H4 (cell line): ENCODE measurements around the gene USP28. TPM values are rescaled to one million over a fixed set of nuclear protein-coding genes. Genes with fewer than 3 reads are reported as not detected.
"Not testable (repeated sequence)": the region's sequence is repeated elsewhere in the genome, so short reads cannot be mapped to it uniquely, and the experiment has no call there.

Experiments used
- DNase-seq: peaks from one replicate; pipeline ENCODE4 v3.0.0-alpha.2; 2015; ENCODE audit warnings: low spot score
- total RNA-seq: library from RNA; depleted of rRNA; stranded (reverse); fragments of >200 nt; shearing (Covaris generic); gene quantifications from 2 replicates; pipeline ENCODE4 v1.2.3, GENCODE V29; 2014; rRNA removed

The USP28 gene
- total RNA-seq, 1 experiment from 2014 or later = 32.0 TPM

GRCh38 chr11:113773416-113774173 lies 101.8 kb downstream of the USP28 start, which contains the start of gene ZW10:
Gene ZW10 (minus strand): TSS chr11:113773692. CDS start chr11:113773666, 26 bp downstream.
- peak; percentile 95 for DNase-seq

- peak; percentile 5 for DNase-seq
Observed at GRCh38 chr11:113773092-113773415, 102.3 kb downstream of the USP28 start.

DNA sequence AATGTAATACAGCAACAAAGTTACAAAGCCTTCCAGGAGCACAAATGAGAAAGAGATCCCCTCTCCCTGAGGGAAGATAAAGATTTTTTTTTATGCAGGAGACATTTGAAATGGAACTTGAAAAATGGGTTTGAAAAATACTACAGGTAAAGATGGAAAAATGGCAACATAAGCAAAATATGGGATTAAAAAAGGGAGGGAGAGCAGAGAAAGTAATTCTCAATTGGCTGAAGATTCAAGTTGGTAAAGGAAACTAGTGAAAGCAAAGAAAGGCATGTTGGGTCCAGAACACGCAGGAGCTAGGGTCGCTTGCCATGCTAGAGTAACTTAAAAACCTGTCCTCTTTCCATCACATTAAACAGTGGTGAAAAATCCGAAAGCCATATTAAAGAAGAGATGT lies 103.4 kb downstream of the USP28 start:
- no peak for DNase-seq

GRCh38 chr11:113764527-113765219 lies 110.7 kb downstream of the USP28 start:
- DNase-seq = no peak

DNA sequence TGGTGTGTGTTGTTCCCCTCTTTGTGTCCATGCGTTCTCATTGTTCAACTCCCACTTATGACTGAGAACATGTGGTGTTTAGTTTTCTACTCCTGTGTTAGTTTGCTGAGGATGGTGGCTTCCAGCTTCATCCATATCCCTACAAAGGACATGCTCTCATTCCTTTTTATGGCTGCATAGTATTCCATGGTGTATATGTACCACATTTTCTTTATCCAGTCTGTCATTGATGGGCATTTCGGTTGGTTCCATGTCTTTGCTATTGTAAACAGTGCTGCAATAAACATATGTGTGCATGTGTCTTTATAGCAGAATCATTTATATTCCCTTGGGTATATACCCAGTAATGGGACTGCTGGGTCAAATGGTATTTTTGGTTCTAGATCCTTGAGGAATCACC lies 112.3 kb downstream of the USP28 start:
- DNase-seq = not testable (repeated sequence)

DNA sequence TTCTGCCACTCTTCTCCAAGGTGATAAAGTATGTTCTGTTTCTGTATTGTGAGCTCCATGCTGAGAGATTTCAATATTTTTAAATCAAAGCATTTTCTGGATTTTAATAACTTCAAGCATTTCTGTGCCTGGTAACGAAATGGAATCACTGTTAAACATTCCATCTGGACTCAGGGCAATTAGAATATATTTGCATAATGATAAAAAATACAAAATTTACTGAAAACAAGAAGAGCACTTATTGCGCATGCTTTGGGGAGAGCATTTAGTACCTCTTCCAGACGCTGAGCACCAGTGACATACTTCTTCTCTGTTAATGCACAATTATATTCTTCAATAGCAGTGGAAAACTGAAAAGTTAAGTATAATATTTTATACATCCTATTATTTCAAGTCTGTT lies 115.1 kb downstream of the USP28 start:
- no peak for DNase-seq

DNA sequence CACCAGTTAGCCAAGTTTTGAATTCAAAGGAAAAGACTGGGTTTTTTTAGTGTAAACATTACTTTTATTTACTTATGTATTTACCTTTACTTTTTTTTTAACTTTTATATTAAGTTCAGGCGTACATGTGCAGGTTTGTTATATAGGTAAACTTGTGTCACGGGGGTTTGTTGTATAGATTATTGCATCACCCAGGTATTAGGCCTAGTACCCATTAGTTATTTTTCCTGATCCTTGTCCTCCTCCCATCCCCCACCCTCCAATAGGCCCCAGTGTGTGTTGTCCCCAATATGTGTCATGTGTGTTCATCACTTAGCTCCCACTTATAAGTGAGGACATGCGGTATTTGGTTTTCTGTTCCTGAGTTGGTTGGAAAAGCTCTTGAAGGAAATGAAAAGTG lies 122.4 kb downstream of the USP28 start:
- no peak for DNase-seq

Other genes starting within 250 kb of the USP28 start
- 0.14 TPM in 1 of 2 replicates, not detected in the other for gene TMPRSS5, start 169.3 kb downstream of the USP28 start, total RNA-seq
- gene ZW10, start 101.9 kb downstream of the USP28 start, total RNA-seq = 31.0 and 35.1 TPM in 2 replicates
- gene CLDN25, start 95.8 kb downstream of the USP28 start, total RNA-seq = not detected in 2 replicates
- gene HTR3B, start 29.2 kb upstream of the USP28 start, total RNA-seq = not detected in 2 replicates
- not detected in 2 replicates for gene HTR3A, start 99.5 kb upstream of the USP28 start, total RNA-seq
- gene ZBTB16, start 184.1 kb upstream of the USP28 start, total RNA-seq = not detected in 2 replicates